Measurements from ENCODE around the gene LGALS4.
"Not testable (repeated sequence)": the region's sequence is repeated elsewhere in the genome, so short reads cannot be mapped to it uniquely, and the experiment has no call there.

The LGALS4 gene

GRCh38 chr19:38819231-38819920, 6.6 kb upstream of the LGALS4 start:
- DNase-seq, result no peak

GRCh38 chr19:38817081-38817480, 4.3 kb upstream of the LGALS4 start:
- DNase-seq, result no peak

DNA sequence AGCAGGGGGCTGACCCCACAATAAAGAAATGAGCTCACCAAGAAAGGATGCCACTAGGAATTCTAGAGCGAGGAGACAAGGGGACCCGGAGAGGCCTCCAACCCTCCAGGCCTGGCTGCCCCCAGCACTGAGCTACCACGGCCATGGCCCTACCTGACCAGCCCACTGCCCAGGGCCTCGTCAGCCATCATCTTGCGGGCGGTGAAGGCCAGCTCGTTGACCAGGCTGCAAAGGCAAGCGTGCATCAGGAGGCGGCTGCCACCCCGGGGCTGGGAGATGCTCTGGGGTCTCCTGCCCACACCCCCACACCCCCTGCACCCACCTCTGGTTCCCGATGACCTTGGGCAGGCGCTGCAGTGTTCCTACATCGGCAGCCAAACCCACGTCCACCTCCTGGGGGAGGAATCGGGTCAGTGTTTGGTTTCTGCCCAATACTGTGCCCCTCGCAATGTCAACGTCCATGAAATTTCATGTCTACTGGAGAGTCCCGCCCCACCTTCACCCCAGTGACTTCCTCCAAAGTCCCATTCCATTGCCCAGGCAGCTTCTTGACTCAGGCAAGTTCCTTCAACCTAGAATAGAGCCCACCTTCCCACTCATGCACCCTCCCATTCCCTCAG, 3.5 kb upstream of the LGALS4 start:
- no peak for DNase-seq

DNA sequence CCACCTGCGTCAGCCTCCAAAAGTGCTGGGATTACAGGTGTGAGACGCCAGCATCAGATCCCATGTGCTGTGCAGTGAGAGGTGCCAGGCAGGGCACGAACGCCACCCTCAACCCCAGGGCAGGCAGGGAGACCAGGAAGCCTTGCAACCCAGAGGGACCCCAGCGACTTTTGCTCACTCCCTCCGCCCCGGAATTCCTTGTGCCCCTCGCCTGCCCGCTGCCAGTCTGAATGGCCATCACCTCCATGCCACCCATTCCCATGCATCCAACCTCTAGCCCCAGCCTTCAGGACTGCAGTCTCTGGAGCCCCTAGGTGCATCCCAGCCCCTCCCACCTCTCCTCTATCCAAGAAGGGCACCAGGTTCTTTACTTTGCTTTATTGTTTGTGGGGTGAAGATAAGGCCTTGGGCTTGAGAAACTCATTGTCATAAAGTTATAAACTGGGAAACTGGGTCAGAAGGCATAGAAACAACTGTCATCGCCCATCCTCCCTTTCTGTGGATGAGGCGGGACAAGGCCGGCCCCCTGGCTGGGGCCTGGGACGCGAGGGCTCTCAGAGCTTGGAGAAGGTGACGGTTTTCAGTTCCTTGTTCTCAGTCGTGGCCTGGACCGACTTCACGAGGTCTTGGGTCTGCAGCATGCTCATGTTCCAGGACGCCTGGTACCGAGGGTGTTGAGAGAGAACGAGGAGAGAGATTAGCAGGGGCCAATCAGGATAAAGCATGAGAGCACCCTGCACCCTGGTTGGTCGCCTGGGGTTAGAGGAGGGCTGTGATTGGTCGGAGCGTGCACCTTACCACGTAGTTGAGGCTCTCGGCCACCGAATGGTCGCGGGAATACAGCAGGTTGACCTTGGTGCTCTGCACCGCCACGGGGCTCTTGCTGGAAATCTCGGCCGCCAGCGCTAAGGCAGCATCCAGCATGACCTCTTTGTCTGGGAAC, 2.6 kb upstream of the LGALS4 start:
- DNase-seq, result no peak

DNA sequence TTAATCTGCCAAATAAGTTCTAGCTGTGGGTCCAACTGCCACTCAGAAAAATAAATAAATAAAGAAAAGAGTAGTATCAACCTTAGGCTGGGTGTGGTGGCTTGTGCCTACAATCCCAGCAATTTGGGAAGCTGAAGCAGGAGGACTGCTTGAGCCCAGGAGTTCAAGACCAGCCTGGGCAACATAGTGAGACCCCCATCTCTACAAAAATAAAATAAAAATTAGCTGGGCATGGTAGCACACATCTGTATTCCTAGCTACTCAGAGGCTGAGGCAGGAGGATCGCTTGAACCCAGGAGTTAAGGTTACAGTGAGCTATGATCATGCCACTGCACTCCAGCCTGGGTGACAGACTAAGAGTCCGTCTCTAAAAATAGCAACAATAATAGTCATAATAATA, 1.2 kb upstream of the LGALS4 start:
- not testable (repeated sequence) for DNase-seq

DNA sequence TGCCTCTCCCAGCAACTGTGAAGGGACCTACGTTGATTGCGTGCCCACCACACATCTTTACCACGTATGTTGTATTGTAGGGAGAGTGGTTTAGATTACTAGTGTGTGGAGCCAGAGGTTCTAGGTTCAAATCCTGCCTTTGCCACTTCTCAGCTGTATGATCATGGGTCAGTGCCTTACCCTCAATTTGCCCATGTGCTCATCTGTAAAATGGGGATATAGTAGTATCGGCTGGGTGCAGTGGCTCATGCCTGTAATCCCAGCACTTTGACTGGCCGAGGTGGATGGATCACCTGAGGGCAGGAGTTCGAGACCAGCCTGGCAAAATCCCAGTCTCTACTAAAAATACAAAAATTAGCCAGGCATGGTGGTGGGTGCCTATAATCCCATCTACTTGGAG, 578 bp upstream of the LGALS4 start:
- DNase-seq, result no peak

DNA sequence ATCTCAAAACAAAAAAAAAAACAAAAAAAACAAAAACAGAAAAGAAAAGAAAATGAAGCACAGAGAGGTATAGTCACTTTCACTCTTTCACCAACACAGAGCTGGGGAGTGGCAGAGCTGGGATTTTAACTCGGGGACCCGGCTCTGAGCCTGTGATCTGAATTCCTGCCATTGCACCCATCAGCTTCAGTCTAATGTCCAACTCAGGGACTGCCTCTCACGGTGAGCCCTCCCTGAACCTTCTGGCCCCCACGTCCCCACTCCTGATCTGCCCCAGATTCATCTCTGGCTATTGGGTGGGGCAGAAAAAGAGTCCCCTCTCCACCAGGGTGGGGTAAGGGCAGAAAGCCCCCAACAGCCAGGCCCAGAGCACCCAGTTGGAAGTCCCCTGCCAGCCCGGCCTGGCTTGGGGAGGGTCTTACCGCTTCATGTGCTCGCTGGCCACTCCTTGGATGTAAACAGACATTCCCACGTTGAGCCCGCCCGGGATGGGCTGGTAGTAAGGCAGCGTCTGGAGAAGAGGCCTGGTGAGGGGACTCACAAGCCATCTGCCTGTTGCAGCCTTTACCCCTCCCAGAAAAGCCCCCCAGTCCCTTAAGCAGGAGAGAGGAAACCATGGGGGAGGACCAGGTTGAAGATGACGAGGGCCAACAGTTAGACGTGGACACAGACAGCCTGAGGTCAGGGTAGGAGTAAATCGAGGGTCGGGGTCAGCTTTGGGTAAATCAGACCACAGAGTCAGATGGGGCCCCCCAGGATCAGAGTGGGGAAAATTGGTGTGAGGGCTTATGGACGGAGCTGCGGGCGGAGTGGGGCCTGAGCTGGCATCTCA, 520 bp downstream of the LGALS4 start:
- no peak for DNase-seq

GRCh38 chr19:38809592-38810252, 3.0 kb downstream of the LGALS4 start:
- DNase-seq, result no peak

DNA sequence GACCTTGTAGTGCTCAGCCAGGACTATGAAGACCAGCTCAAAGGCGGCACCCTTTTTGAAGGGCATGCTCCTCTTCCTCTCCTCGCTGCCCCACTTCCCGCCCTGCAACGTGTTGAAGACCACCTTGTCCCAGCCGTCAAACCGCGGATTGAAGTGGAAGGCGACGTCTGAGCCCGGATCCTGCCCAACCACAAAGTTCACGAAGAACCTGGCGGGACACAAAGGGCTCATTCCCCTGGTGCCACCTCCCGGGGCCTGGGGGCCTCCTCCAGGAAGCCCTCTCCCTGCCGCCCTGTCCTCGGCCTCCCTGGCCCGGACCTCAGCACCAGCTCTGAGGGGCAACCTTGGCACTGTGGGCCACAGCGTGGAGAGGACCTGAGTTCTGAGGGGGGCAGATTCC, 4.0 kb downstream of the LGALS4 start:
- DNase-seq, result no peak

DNA sequence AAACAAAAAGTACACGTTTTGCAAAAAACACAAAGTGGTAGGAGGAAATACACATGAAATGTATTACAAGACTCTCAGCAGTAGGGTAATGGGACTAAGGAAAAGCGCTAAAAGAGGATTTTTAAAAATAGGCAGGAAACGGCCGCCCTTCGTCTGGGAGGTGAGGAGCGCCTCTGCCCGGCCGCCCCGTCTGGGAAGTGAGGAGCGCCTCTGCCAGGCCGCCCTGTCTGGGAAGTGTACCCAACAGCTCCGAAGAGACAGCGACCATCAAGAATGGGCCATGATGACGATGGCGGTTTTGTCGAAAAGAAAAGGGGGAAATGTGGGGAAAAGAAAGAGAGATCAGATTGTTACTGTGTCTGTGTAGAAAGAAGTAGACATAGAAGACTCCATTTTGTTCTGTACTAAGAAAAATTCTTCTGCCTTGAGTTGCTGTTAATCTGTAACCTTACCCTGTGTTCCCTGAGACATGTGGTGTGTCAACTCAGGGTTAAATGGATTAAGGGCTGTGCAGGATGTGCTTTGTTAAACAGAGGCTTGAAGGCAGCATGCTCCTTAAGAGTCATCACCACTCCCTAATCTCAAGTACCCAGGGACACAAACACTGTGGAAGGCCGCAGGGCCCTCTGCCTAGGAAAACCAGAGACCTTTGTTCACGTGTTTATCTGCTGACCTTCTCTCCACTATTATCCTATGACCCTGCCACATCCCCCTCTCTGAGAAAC, 5.2 kb downstream of the LGALS4 start:
- not testable (repeated sequence) for DNase-seq

DNA sequence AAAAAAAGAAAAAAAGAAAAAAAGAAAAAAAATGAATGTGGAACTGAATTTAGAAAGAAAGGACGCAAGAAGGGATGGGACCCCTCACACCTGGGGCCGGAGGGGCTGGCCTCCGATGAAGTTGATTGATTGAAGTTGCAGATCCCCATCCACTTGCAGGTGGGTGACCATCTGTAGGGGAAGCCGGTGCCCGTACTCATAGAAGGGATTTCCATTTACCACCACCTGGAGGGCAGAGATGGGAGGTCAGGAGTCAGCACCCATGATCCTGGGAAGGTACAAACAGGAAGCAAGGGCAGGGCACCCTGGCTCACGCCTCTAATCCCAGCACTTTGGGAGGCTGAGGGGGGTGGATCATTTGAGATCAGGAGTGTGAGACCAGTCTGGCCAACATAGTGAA, 6.4 kb downstream of the LGALS4 start:
- DNase-seq, result no peak

- no peak for DNase-seq
Measured at GRCh38 chr19:38805180-38805579, 7.6 kb downstream of the LGALS4 start.

DNA sequence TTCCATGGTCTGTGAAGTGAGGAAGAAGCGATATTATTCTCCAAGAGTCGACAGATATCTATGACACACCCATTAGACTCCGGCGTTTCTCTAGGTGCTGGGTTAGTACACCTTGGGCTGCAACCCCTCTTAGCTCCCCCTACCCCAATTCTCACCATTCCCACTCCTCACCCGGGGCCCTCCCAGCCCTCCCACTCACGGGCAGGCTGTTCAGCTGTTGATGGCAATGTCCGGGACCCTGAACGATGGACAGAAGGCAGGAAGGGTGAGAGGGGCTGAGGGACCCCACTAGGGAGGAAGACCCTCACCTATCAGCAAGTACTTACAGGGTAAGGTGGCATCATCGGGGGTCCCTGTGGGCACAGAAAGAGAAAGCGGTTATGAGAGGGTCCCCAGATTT, 9.2 kb downstream of the LGALS4 start:
- DNase-seq, result no peak

DNA sequence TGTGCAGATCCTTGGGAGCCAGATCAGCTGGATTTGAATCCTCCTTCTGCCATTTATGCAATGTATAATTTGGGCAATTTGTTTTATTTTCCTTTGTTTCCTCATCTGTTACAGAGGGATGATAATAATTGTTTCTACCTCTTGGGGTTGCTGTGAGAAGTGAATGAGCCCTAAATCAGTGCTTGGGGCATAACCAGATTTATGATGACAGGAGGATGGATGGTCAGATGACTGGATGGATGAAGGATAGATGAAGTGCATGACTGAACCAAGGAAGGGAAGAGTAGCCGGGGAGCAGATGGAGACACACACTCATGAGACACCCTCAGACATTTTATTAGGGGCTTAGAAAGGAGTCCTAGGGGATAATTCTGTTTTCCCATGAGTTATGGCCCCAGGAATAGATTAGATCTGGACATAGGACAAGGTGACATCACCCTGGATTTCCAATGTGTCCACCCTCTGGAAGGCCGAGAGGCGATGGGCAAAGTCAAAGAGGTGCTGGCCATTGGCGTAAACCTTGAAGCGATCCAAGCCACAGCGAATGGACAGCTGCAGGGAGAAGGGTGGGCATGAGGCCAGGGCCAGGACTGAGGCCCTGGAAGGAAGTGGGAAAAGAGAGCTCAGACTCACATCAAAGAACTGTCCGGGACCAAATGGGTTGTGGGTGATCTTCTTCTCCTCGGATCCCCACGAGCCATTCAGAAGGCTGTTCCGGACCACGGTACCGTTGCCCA, 11.2 kb downstream of the LGALS4 start:
- no peak for DNase-seq

DNA sequence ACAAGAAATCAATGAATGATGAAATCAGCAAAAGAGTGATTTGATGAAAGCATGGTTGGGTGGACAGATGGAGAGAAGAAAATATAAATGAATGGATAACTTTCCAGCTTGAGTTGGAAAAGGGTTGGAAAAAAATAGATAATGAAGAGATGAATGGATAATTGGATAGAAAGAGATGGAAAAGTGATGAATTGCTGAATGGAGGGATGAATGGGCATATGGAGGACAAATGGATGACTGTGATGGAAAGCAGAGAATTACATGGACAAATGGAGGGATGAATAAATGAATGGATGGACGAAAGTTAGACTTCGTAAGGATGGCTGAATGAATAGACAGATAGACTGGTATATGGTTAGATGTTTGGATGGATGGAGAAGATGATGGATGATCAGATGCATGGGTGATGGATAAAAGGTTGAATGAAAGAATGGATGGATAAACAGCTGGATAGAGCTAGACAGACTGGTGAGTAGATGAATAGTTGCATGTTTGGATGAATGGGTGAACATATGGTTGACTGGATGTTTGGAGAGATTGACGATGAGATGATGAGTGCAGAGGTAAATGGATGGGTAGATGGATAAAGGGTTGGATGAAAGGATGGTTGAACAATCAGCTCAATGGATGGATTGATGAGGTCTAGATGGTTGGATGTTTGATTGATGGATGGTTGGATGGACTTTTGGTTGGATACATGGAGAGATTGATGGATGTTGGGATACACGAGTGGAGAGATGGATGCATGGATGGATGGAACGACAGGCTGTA, 12.0 kb downstream of the LGALS4 start:
- no peak for DNase-seq

DNA sequence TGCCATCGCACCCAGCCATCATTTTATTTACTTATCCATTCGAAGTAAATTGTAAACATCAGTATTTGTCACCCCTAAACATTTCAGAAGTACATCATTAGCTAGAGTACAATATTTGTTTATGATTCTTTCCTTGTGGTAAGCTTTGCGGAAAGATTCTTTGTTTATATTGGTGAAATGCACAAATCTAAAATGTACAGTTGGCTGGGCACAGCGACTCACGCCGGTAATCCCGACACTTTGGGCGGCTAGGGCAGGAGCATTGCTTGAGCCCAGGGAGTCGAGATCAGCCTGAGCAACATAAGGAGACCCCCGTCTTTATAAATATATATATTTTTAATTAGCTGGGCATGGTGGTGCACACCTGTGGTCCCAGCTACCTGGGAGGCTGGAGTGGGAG, 13.6 kb downstream of the LGALS4 start:
- DNase-seq, result no peak

- not testable (repeated sequence) for DNase-seq
Measured at GRCh38 chr19:38797781-38798180, 15.0 kb downstream of the LGALS4 start.

- no peak for DNase-seq
Measured at GRCh38 chr19:38796154-38796553, 16.6 kb downstream of the LGALS4 start.

DNA sequence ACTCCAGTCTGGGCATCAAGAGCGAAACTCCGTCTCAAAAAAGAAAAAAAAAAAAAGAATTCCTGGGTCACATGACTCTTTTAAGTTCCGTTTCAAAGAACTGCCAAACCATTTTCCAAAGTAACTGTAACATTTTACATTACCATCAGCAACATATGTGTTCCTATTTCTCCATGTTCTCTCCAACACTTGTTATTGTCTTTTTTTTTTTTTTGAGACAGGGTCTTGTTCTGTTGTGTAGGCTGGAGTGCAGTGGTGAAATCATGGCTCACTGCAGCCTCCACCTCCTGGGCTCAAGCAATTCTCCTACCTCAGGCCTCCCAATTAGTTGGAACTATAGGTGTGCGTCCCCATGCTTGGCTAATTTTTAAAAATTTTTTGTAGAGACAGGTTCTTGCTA, 17.2 kb downstream of the LGALS4 start:
- DNase-seq, result no peak

DNA sequence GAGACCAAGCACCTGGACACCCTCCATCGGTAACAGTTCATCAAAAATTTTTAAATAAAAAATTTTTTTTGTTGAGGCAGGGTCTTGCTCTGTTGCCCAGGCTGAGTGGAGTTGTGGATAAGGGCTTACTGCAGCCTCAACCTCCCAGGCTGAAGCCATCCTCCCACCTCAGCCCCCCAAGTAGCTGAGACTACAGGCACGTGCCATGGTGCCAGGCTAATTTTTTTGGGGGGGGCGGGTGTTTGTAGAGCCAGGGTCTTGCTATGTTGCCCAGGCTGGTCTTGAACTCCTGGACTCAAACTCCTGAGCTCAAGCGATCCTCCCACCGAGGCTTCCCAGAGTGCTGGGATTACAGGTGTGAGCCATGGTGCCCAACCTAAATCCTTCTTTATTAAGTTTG, 19.1 kb downstream of the LGALS4 start:
- no peak for DNase-seq
